SH-SY5Y (cell line): ENCODE measurements around the gene KIN.

Source experiments
- GATA2 ChIP-seq: IDR thresholded peaks from 2 replicates; pipeline ENCODE4 v1.6.1; 2011; ENCODE audit warnings: mild to moderate bottlenecking, low read depth, low read length
- GATA3 ChIP-seq: IDR thresholded peaks from 2 replicates; pipeline ENCODE4 v1.6.1; 2011; ENCODE audit warnings: low read depth, mild to moderate bottlenecking, low read length, moderate library complexity

DNA sequence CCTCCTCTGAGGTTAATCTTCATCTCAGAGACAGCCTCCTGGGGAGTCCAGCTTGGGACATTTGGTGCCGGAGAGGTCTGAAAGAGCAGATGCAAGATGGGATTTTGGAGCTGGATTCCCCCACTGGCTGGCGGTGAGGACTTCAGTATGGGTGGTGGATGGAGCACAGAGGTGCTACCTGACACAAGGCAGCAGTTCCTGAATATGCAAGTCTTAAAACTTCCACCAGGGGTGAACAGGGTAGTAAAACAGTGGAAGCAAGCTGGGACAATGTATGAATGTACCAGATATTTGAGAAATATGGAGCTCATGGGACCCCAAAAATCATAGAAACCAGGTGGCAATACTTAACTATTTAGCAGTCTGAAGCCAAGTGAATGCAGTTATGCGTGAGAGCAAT lies 25.7 kb upstream of the KIN start:
- TF ChIP-seq GATA2 (no peak), GATA3 (no peak)
